COLO829 (cell line): ENCODE data around the gene PPP2R2C.

Source experiments
- DNase-seq: peaks from one replicate; pipeline ENCODE4 v3.0.0; 2012; ENCODE audit warnings: low spot score

PPP2R2C gene

GRCh38 chr4:6342530-6343293, 129.7 kb downstream of the PPP2R2C start:
- no peak for DNase-seq

- no peak for DNase-seq
These were observed 130.7 kb downstream of the PPP2R2C start for GRCh38 chr4:6341696-6342095.

GRCh38 chr4:6340446-6341015, 131.9 kb downstream of the PPP2R2C start:
- no peak for DNase-seq

- no peak for DNase-seq
These were observed 132.5 kb downstream of the PPP2R2C start for GRCh38 chr4:6339818-6340445.

- DNase-seq, result no peak
These were observed 133.2 kb downstream of the PPP2R2C start for GRCh38 chr4:6338951-6339817.

GRCh38 chr4:6338175-6338950, 134.1 kb downstream of the PPP2R2C start:
- no peak for DNase-seq

- no peak for DNase-seq
These were observed 135.0 kb downstream of the PPP2R2C start for GRCh38 chr4:6337331-6337935.

GRCh38 chr4:6336166-6336565, 136.2 kb downstream of the PPP2R2C start:
- no peak for DNase-seq

- DNase-seq, result no peak
These were observed 137.3 kb downstream of the PPP2R2C start for GRCh38 chr4:6335040-6335590.

GRCh38 chr4:6334203-6334887, 138.1 kb downstream of the PPP2R2C start:
- DNase-seq, result no peak

GRCh38 chr4:6333301-6334202, 138.9 kb downstream of the PPP2R2C start:
- DNase-seq, result no peak

- DNase-seq, result no peak
These were observed 139.8 kb downstream of the PPP2R2C start for GRCh38 chr4:6332669-6333050.

GRCh38 chr4:6332042-6332668, 140.3 kb downstream of the PPP2R2C start:
- peak; percentile 19 for DNase-seq

- no peak for DNase-seq
These were observed 140.9 kb downstream of the PPP2R2C start for GRCh38 chr4:6331468-6331867.

- DNase-seq, result peak; percentile 45
These were observed 141.4 kb downstream of the PPP2R2C start for GRCh38 chr4:6331018-6331417.

- no peak for DNase-seq
These were observed 142.0 kb downstream of the PPP2R2C start for GRCh38 chr4:6330384-6330767.

GRCh38 chr4:6329478-6330383, 142.7 kb downstream of the PPP2R2C start:
- no peak for DNase-seq

GRCh38 chr4:6328526-6328925, 143.9 kb downstream of the PPP2R2C start:
- no peak for DNase-seq
